Right cardiac atrium (tissue), 5 donors: Measurements from ENCODE around the gene SH2D2A. TPM values are rescaled to one million over a fixed set of nuclear protein-coding genes. Genes with fewer than 3 reads are reported as not detected.

Experiments used
- ATAC-seq, 2 donors: fragments of 200-7000 bp; cut with Tn5 transposase; one replicate each; pipeline versions ENCODE4 v1.8.0 to v1.9.1; 2020; ENCODE audit warnings: moderate library complexity in 2 of 2, mild to moderate bottlenecking in 1 of 2
- DNase-seq, 3 donors: peaks; one replicate each; pipeline ENCODE4 v3.0.0-alpha.2; 2020
- H3K27ac ChIP-seq: one replicate; pipeline ENCODE4 v1.5.1; 2013; ENCODE audit warnings: mild to moderate bottlenecking, low read length, control low read depth, moderate library complexity
- H3K27me3 ChIP-seq: one replicate; pipeline ENCODE4 v1.6.1; 2013; ENCODE audit not compliant: control insufficient read depth, insufficient read depth
- H3K4me1 ChIP-seq: one replicate; pipeline ENCODE4 v1.6.1; 2013; ENCODE audit warnings: low read length; ENCODE audit not compliant: control insufficient read depth, insufficient read depth
- H3K4me3 ChIP-seq: one replicate; pipeline ENCODE4 v1.5.1; 2013; ENCODE audit warnings: low read length, control low read depth
- H3K9me3 ChIP-seq: one replicate; pipeline ENCODE4 v1.6.1; 2013; ENCODE audit warnings: low read length; ENCODE audit not compliant: control insufficient read depth
- WGBS: extraction: QIAGEN DNeasy Blood & Tissue Kit; methylation state at CpG from one replicate; pipeline ENCODE4 v1.1.7; 2013; 5-methylcytosine and 5-hydroxymethylcytosine counted together
- intact Hi-C, 4 donors: fragments of 100-400 bp; cut with DNase I; formaldehyde crosslinking; loops; one replicate each; pipeline versions ENCODE4 v1.11.0 to v1.14.0; 2022 to 2023
- polyA plus RNA-seq: library from polyadenylated mRNA; stranded (reverse); fragments of 200-250 nt; gene quantifications from one replicate; pipeline ENCODE4 v1.2.3, GENCODE V29; 2013
- total RNA-seq, 4 donors: library from RNA; stranded (reverse); fragmentation: NEBNext Ultra II Directional; extraction: Animal tissue kit (Norgen Biotek cat#: 25700); gene quantifications; one replicate each; pipeline ENCODE4 v1.2.1, GENCODE V29; 2021
- donor health status: healthy with polysubstance abuse.
- donor health status: DM: no; HTN: yes; CAD: no.
- donor health status: DM: no; HTN: no; CAD: no.
- donor health status: DM: no; HTN: yes; CAD: no; lungs with severe emphysema.
- donor health status: DM: yes; HTN: yes; CAD: no.

SH2D2A gene
- total and polyA plus RNA-seq, 5 donors, result 0.93 to 6.3 (median 2.0) TPM

DNA sequence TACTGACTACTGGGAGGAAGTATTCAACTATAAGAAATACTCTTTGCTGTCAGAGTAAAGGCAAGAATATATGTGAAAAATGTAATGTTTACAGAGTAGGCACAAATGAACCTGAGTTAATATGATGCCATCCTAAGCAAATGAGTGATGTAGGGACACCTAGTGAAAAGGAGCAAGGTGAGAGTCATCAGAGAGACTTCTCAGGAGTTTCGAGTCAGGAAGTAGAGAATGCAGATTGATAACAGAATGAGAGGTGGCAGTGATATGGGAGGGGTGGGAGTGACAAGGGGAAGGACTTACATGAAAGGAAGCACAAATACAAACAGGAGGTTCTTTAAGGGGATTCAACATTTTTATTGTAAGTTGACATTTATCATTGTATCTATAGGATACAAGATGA lies 39.1 kb downstream of the SH2D2A start:
- Histone ChIP-seq H3K4me3 (no peak overlapping the region), H3K27me3 (no peaks in the 10 kb centered on the region), H3K4me1 (peaks cover 11% of the 10 kb centered on the region), H3K9me3 (no peaks in the 10 kb centered on the region), H3K27ac (no peak overlapping the region)
- intact Hi-C loops, result loop anchor here in 1 of 4 donors (10.0 kb wide), 1 partner anchor 53 kb away; the partner anchor contains the start of genes ISG20L2 and METTL25B
- WGBS, result 22% methylated on average over 1 of the region's 1 CpG
- ATAC-seq (no peak), DNase-seq (no peak)

DNA sequence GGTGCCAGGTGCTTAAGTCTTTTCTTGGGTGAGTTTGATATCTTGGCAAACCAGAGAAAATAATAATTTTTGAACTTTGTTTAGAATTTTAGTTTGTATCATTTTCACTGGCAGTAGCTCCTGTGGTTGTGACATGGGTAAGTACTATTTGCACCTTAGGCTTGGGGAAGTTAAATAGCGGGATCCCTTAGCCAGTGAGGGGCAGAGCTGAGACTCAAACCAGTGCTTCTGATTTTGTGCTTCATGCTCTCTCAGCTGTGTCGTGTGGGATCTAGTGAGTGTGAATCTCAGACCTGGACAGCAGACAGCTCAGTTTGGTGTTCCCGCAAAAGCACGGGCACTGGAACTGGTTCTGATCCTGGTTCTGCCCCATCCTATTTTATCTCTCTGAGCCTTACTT lies 39.7 kb downstream of the SH2D2A start:
- WGBS, result 49% methylated on average over 4 of the region's 4 CpGs

DNA sequence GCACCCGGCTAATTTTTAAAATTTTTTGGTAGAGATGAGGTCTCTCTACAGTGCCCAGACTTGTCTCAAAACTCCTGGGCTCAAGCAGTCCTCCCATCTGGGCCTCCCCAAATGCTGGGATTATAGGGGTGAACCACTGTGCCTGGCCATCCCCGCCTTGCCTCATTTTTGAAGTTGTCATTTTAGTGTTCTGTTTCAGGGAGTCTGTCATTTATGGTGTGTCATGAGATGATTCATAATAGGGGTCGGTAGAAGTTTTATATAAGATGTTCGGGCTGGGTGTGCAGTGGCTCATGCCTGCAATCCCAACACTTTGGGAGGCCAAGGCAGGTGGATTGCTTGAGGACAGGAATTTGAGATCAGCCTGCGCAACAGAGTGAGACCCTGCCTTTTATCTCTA lies 40.8 kb downstream of the SH2D2A start:
- ATAC-seq (no peak), DNase-seq (no peak)
- Histone ChIP-seq H3K4me1 (peaks cover 11% of the 10 kb centered on the region), H3K27me3 (no peaks in the 10 kb centered on the region), H3K4me3 (no peak overlapping the region), H3K27ac (no peak overlapping the region), H3K9me3 (no peaks in the 10 kb centered on the region)
- intact Hi-C loops, result loop anchor here in 1 of 4 donors (10.0 kb wide), 1 partner anchor 51 kb away; the partner anchor contains the start of genes ISG20L2 and METTL25B
- 88% methylated on average over 5 of the region's 5 CpGs for WGBS

More for the DNA sequence above, 39.7 kb downstream of the SH2D2A start:
- intact Hi-C loops, result loop anchor here in 1 of 4 donors (10.0 kb wide), 1 partner anchor 52 kb away; the partner anchor contains the start of genes ISG20L2 and METTL25B
- Histone ChIP-seq H3K4me1 (peaks cover 11% of the 10 kb centered on the region), H3K9me3 (no peaks in the 10 kb centered on the region), H3K4me3 (no peak overlapping the region), H3K27ac (peak overlapping the region; percentile 10), H3K27me3 (no peaks in the 10 kb centered on the region)
- DNase-seq (no peak), ATAC-seq (no peak)

DNA sequence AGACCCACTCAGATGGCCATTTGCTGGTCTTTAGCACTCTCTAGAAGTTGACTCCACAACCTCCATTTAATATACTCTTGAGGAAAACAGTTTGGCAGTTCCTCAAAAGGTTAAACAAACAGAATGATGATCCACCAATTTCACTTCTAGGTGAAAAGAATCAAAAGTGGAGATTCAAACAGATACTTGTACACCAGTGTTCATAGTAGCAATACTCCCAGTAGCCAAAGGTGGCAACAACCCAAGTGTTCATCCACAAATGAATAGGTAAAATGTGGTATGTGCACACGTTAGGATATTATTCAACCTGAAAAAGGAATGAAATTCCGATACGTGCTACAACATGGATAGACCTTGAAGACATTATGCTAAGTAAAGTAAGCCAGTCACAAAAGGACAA lies 43.0 kb downstream of the SH2D2A start:
- DNase-seq, result no peak
- H3K27ac ChIP-seq, result peak overlapping the region; percentile 56
- no peaks in the 10 kb centered on the region for H3K9me3 ChIP-seq
- intact Hi-C loops, result loop anchor here in 1 of 4 donors (10.0 kb wide), 1 partner anchor 49 kb away; the partner anchor contains the start of genes ISG20L2 and METTL25B
- WGBS, result 92% methylated on average over 3 of the region's 3 CpGs
- no peaks in the 10 kb centered on the region for H3K27me3 ChIP-seq
- peaks cover 13% of the 10 kb centered on the region for H3K4me1 ChIP-seq
- no peak overlapping the region for H3K4me3 ChIP-seq
- ATAC-seq, result no peak

DNA sequence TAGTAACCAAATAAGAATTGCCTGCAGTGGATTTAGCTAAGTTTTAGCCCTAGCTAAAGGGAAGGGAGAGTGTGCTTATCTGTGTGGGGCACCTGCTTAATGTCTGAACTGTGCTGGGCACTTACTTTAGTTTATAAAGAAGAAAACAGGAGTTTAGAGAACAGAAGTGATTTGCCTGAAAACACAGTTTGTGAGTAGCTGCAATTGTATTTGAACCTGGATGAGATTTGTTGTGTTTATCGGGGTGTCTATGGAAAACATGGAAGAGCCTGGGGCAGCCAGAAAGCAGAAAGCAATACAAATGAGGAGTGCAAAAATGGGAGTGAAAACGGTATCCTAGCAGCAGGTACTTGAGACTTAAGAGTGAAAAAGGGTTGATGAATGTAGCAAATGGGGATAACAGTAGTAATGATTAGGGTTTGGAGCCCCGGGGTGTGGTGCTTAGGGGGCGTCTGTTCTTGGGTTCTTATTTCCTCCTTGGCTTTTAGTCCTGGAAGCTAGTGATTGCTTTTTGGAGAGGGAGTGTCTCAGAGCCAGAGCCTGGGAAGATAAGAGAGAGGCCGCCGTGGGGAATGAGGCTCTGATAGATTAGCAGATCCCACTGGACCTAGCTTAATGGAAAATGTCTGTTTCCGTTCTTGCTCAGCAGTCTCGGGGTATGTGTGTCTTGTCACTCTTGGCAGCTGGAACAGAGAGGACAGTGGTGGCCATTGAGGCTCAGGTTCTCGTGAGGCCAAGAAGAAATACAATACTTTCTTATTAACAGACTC lies 43.7 kb downstream of the SH2D2A start:
- Histone ChIP-seq H3K27ac (peak overlapping the region; percentile 56), H3K9me3 (no peaks in the 10 kb centered on the region), H3K27me3 (no peaks in the 10 kb centered on the region), H3K4me1 (peaks cover 13% of the 10 kb centered on the region), H3K4me3 (no peak overlapping the region)
- intact Hi-C loops, result loop anchor here in 1 of 4 donors (10.0 kb wide), 1 partner anchor 48 kb away; the partner anchor contains the start of genes ISG20L2 and METTL25B
- peak; percentile 86 to 91 for ATAC-seq
- WGBS, result 18% methylated on average over 9 of the region's 9 CpGs
- DNase-seq, result peak; percentile 56 to 83 (median 72)

DNA sequence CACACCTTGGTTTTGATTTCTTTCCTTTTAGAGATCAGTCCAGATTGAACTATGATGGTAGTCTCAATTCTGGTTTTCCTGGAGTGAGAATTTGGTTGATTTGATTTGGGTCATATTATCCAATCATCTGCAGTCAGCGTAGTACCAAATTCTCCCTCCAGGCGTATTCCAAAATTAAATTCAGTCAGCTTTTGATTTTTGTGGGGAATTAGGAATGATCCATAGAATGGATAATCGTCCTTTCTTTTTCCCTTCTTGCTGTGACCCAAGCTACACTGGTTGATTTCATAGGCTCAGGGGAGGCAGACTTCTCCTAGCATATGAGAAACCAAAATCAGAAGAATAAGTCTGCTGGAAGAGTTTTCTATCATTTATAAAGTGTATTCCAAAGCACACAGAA lies 44.4 kb downstream of the SH2D2A start:
- Histone ChIP-seq H3K27ac (no peak overlapping the region), H3K27me3 (no peaks in the 10 kb centered on the region), H3K4me1 (peaks cover 13% of the 10 kb centered on the region), H3K4me3 (no peak overlapping the region), H3K9me3 (no peaks in the 10 kb centered on the region)
- intact Hi-C loops, result loop anchor here in 1 of 4 donors (10.0 kb wide), 1 partner anchor 47 kb away; the partner anchor contains the start of genes ISG20L2 and METTL25B
- DNase-seq, result no peak
- WGBS, result 79% methylated on average over 3 of the region's 3 CpGs
- ATAC-seq, result no peak

DNA sequence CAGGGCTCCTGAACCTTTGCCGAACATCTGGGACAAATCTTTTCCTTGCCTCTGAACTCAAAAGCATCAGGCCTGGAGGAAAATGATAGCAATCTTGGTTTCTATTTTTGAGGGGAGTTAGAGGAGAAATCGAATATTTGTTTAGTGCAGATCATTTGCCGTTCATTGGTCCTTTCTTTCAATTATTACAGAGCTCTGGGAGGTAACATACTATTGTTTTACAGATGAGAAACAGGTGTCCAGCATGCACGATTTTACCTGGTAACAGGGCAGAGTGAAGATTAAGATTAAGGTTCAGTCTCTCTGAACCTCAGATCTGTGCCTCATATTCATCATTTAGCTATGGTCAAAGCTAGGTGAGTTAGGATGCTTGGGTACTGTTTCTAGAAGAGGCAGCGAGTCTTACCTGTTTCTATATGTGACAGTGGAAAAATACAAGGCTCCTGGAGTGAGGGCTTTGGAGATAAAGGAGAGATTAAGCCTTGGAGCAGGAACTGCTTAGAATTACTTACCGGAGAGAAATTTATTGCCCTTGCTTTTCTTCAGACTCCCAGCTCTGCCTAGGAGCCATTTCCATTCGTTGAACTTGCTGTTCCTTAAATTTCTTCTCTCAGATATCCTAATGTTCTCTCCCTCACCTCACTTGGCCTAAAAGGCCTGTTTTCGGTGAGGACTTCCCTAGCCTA lies 47.9 kb downstream of the SH2D2A start:
- Histone ChIP-seq H3K9me3 (no peaks in the 10 kb centered on the region), H3K4me3 (peak overlapping the region; percentile 96), H3K4me1 (peaks cover 7% of the 10 kb centered on the region), H3K27ac (peak overlapping the region; percentile 93), H3K27me3 (no peaks in the 10 kb centered on the region)
- intact Hi-C loops, result no loop called here
- WGBS, result 24% methylated on average over 8 of the region's 8 CpGs
- ATAC-seq (no peak), DNase-seq (no peak)

DNA sequence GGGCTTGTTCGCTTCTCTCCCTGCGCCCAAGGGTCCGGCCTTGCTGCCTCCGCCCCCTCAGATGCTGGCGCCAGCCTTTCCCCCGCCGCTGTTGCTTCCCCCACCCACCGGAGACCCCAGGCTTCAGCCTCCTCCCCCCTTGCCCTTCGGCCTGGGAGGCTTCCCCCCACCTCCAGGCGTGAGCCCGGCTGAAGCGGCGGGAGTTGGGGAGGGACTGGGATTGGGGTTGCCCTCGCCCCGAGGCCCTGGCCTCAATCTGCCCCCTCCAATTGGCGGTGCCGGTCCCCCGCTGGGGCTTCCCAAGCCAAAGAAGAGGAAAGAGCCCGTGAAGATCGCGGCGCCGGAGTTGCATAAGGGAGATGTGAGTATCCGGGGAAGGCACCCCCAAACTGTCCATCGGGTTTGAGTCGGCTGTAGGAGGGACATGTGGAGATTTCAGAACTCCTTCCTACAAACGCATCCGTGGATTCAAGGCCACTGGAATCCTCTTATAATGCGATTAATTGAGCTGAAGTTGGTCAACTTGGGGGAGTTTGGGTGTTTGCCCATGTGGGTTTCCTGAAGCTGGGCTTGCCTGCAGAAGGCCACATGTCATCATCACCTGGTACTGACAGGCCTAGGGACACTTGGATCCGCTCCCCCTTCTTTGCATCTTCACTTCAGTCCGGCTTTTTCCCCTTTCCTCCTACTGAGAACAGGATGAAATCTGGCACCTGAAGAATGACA lies 48.6 kb downstream of the SH2D2A start:
- peak overlapping the region; percentile 96 for H3K4me3 ChIP-seq
- no peaks in the 10 kb centered on the region for H3K9me3 ChIP-seq
- H3K27ac ChIP-seq, result peak overlapping the region; percentile 93
- intact Hi-C loops, result no loop called here
- no peaks in the 10 kb centered on the region for H3K27me3 ChIP-seq
- DNase-seq, result peak in 2 of 3 donors; percentile 49 to 82
- peak; percentile 7 to 34 for ATAC-seq
- WGBS, result under 1% methylated on average over 31 of the region's 31 CpGs
- peaks cover 2% of the 10 kb centered on the region for H3K4me1 ChIP-seq

DNA sequence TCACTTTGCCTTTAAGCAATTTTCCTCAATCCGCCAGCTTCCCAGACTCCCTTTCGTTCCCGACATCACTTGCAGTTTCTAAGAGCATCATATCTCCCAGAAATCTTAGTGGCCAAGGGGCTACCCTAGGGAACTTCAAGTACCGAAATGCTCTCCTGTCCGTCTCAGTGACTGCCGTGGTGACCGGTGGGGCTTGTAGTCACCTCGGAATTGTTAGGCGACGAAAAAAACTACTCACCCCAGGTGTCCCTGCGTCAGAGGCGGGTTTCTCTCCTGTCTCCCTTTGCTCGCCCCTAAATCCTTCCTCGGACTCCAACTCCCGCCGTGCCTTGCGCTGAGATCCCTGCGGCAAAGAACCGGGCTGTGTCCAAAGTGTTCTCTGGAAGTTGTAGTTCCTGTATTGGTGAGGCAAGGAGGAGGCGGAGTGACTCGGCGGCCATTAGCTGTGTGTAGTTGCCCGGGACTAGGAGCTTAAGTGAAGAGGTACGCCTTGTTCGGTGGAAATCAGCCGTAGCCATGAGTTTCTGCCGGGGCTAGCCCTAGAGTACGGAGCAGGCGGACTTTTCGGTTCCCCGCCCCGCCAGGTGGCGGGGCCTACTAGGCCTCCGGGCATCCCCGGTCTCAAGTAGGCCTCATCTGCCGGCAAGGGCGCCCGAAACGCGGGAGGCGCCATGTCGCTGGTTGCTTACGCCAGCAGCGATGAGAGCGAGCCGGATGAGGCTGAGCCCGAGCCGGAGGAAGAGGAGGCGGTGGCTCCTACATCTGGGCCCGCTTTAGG lies 49.4 kb downstream of the SH2D2A start, which contains the start of gene PRCC:
Gene PRCC (plus strand): TSS at position 435 of the 778 bp plus-strand sequence. CDS start 237 bp downstream, at position 672.
- DNase-seq (peak; percentile 97 to 98 (median 98)), ATAC-seq (peak; percentile 97 to 98)
- H3K4me3 ChIP-seq, result peak within 1 kb of the TSS; percentile 96
- no peaks in the 10 kb centered on the region for H3K27me3 ChIP-seq
- peaks cover 2% of the 10 kb centered on the region for H3K4me1 ChIP-seq
- under 1% methylated on average over 50 of the region's 50 CpGs for WGBS
- peak within 1 kb of the TSS; percentile 93 for H3K27ac ChIP-seq
- intact Hi-C loops, result no loop called here
- no peaks in the 10 kb centered on the region for H3K9me3 ChIP-seq
